GM04503 (cell line): ENCODE measurements around the gene DGCR6L.
"Not testable (repeated sequence)": the region's sequence is repeated elsewhere in the genome, so short reads cannot be mapped to it uniquely, and the experiment has no call there.

Experiments
- DNase-seq: peaks from one replicate; pipeline ENCODE4 v3.0.0-alpha.2; 2012; ENCODE audit warnings: low read depth

The DGCR6L gene

DNA sequence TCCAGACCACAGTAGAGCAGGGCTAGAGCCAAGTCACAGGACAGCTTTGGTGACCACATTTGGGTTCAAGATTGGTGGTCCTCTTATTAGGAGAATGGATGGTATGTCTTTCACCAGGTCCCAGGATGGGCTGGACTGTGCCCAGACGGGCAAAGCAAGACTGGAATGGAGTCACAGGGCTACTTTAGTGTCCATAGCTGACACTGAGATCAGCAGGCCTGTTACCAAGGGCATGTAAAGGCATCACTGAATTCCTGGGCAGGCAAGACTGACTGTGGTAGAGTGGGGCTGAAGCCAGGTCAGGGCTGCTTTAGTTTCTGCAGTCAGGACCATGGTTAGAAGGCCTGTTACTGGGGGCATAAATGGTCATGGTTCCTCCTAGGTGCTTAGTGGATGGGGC lies 6.1 kb upstream of the DGCR6L start:
- not testable (repeated sequence) for DNase-seq

GRCh38 chr22:20324139-20324516 lies 4.3 kb upstream of the DGCR6L start:
- no peak for DNase-seq

DNA sequence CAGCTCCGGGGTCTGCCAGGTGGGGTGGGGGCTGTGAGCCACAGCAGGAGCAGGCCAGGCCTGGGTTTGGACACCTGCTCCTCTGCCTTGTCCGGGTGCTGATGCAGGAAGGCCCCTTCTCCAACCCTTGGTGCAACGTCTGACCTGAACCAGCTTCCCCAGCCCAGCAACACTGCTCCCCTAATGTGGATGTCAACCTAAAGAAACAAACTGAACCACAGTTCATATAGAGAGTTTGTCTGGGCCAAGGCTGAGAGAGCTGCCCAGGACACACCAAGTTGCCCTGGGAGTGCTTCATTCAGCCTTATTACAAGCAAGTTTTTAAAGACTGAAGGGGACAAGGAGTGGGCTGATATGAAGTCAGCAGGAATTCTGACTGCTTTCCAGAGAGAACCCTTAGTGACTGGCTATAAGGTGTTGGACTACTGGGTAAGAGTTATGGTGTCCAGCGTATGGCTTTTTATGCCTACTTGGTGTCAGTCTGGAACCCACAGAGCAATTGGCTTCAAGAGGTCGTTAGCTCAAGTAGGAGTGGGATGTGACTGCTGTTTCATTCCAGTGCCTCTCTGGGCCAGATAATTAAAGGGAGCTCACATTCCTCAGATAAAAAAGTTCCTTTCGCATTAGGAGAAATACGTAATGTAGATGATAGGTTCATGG lies 1.8 kb upstream of the DGCR6L start:
- DNase-seq = not testable (repeated sequence)

- not testable (repeated sequence) for DNase-seq
Measured at GRCh38 chr22:20320659-20321551, 1.0 kb upstream of the DGCR6L start.

GRCh38 chr22:20319041-20319744 lies 667 bp downstream of the DGCR6L start:
- no peak for DNase-seq

DNA sequence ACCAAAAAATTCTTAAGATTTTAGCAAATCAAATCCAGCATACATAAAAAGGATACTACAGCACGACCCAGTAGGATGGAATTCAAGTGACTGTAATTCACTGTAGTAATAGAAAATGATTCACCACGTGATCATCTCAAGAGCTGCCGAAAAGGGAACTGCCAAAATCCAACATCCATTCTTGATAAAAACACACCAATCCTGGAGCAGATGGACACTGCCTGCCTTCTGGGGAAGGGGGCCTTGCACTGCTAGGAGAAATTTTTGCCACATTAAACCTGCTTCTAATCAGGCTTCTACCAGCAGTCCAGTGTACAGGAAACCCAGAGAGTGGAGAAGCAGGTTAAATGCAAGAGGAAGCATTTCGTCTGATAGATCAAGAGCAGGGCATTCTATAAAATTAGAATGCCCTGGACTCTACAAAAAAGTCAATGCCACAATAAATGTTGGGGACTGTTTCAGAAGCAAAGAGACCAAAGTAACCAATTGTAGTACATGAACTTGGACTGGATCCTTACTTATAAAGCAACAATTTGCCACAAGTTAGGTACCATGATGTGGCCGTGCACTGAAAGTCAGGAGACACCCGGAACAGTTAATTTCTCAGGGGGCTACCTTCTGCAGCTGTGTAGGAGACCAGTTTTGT lies 1.7 kb downstream of the DGCR6L start:
- DNase-seq = not testable (repeated sequence)

DNA sequence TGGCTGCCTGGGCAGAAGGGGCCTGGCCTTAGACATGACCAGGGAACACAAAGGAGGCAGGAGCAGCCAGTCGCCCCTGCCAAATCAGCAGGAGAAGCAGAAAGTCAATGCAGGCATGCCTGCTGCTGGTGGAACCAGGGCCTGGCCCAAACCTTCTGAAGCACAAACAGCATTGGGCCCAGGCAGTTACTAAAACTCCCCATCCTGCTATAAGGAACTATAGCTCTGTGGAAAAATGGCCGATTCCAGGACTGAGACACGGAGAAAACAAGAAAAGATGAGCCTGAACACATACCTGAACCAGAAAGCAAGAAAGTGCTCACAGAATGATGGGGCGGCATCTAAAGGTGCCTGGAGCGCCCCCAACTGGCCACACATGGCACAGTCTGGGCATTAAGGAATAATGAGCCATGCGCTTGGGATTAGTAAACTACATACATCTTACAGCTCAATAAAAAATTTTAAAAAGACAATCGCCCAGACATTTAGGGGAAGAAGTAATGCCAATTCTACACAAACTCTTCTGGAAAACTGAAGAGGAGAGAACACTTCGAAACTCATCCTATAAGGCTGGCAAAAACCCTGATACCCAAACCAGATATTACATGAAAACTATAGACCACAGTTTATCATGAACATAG lies 2.3 kb downstream of the DGCR6L start:
- not testable (repeated sequence) for DNase-seq

- no peak for DNase-seq
Measured at GRCh38 chr22:20316844-20317401, 2.9 kb downstream of the DGCR6L start.

GRCh38 chr22:20316217-20316843 lies 3.5 kb downstream of the DGCR6L start:
- no peak for DNase-seq

DNA sequence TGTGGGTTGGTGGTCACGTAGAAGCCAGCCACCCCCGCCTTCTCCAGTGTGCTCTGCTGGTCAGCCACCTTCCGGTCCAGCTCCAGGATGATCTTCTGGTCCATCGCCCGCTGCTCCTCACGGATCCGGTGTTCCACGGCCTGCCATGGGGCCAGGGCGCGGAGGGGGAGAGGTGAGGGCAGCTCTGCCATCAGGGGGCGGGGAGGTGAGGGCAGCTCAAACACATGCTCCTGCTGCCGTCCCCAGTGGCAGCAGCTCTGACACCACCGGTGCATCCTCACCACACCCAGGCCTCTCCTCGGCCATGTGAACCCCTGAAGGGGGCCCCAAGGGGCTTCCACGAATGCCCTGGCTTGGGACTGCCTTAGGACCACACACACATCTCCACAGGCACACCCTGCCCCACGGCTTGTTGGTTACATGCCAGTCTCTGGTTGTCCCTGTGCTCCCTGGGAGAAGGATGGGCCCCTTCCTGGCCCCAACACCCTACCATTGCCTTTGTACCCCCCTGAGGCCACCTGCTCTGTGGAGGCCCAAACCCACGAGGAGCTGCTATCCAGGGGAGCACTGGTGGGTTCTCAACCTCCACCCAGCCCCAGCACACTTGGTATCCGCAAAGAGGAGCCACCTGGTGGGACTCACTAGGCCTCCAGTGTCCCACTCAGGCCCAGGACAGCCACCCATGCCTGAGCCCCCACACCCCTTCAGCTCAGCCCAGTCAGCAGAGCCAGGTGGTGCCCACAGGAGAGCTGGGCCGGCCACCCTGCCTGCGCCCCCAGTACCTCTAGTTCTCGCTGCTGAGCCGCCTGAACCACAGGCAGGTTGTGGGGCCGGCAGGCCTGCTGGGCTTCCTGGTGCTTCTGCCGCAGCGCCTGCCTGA lies 4.3 kb downstream of the DGCR6L start:
- DNase-seq = no peak

DNA sequence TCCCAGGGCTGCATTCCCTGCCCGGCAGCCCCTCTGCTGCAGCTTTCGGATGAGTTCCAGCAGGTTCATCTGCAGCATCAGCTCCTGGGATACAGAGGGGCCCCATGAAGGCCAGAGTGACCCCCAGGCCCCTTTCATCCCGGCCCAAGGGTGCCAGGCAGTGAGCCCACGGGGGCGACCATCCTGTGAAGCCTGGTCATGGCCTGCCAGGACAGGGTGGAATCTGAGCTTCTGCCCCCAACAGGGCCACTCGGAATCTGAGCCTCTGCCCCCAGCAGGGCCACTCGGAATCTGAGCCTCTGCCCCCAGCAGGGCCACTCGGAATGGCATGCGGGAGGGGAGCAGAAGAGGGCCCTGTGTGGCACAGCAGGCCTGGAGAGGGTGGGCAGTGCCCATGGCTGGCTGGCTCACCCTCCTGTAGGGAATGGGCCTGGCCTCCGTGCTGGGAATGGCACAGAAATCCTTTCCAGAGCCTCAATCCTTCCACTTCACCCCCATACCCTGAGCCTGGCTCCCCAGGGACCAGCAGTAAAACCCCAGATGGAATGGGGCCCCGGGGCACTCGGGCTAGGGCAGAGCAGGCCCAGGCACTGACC lies 5.0 kb downstream of the DGCR6L start:
- not testable (repeated sequence) for DNase-seq

DNA sequence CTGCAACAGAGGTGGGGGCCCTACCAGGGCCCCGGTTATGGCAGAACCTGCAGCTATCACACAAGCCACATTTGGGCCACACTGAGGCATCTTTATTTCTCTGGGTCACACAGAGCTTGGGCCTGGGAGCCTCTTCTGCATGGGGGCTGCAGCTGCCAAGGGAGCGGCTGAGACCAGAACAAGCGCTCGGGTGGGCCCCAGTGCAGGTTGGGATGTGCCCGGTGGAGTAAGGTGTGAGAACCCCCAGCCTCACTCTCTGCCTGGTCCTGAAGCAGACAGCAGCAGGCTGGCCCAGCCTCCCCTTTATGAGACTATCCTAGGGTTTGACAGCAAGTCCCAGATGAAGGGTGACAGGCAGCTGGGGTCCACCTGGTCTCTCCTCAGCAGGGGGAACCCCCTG lies 5.7 kb downstream of the DGCR6L start:
- not testable (repeated sequence) for DNase-seq

DNA sequence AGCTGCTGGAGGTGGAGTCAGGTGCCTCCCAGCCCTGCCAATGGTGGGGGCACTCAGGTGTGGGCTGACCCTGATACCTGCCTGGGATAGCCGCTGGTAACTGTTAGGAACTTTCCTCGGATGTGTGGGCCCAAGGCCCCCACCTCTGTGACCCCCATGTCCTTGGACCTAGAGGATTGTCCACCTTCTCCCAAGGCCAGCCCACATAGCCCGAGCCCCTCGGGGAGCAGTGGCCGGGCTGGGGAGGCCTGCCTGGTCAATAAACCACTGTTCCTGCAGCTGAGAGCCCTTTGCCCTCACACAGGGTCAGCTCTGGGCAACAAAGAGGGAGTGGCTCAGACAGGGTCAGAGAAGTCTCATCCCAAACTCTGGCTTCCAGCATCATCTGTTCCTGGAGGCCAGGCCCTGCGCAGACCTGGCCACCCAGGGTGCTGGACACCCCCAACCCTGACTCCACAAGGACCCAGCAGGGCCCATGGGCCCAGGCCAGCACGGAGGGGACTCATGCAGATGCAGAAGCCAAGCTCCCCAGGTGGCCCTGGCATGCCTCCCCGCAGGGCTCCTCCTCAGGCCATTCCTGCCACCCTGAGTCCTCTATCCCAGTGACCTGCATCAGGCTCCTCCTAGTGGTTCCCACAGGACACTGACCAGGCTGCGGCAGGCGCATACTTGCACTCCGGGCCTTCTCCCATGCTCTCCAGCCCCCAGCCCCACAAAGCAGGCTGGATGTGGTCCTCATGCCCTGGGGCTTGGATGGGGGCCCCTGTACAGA lies 6.4 kb downstream of the DGCR6L start:
- DNase-seq = not testable (repeated sequence)

- DNase-seq = no peak
Measured at GRCh38 chr22:20312396-20313191, 7.3 kb downstream of the DGCR6L start.

DNA sequence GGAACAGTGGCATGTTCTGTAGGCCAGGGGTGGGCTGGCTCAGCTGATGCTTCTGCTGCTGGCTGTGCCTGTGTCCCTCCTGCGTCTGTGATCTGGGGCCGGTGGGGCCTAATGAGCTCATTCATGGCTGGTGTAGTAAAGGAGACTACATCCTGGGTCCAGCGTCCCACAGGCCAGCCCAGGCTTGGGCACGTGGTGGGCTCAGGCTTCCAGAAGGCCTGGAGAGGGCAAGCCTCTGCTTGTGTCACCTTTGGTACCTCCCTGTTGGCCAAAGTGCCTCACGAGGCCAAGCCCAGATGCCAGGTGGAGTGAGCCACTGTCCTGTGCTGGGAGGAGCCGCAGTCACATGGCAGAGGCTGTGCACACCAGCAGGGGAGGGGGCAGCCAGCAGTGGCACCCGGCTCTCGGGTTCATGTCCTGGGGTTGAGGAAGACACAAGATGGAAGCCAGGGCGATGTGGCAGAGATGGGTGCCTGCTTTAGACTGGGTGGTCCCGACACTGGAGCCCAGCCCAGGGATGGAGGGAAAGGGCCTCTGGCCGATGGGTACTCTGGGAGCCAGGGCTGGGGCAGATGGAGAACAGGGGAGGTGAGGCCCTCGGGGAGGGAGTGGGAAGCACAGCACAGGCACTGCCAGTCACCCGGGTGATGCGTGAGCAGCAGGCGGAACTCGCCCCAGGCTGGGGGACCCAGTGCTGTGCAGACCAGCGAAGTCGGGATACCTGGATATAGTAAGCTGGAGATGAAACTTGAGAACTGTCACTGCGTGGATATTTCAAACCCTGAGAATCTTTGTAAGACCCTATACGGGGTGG lies 8.4 kb downstream of the DGCR6L start:
- not testable (repeated sequence) for DNase-seq

- DNase-seq = not testable (repeated sequence)
Measured at GRCh38 chr22:20310773-20311172, 9.1 kb downstream of the DGCR6L start.

DNA sequence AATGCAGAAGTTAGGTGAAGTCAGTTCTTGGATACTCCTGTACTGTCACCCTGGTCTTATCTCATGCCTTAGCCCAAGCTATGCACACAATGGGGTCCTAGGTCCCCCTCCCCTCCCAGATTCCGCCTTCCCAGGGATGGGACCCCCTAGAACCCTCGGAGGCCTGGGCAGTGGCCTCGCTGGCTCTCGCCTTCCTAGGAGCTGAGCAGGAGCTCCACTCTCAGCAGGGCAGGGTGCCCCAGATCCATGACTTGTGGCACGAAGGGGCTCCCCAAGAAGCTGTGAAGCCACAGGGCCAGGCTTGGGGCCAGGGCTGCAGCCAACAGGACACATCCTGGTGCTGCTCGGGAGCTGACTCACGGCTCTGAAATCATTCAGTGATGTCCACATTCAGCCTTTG lies 9.7 kb downstream of the DGCR6L start:
- DNase-seq = not testable (repeated sequence)
